AG04449 (cell line): ENCODE measurements around the gene POLR2F.
"Not testable (repeated sequence)": the region's sequence is repeated elsewhere in the genome, so short reads cannot be mapped to it uniquely, and the experiment has no call there.

ENCODE experiments used
- CTCF ChIA-PET: fragments of 350-600 bp; formaldehyde crosslinking; extraction: SDS; loops from one replicate; lab custom pipeline; 2021; ENCODE audit warnings: antibody characterized with exemption; lab: Yijun Ruan, JAX
- POLR2A ChIA-PET: fragments of 400-600, 350-600 bp; formaldehyde crosslinking; extraction: SDS; loops from one replicate; lab custom pipeline; 2020; ENCODE audit warnings: antibody characterized with exemption, inconsistent platforms; lab: Yijun Ruan, JAX
- DNase-seq: peaks from one replicate; pipeline ENCODE4 v3.0.0-alpha.2; 2010; ENCODE audit warnings: low read depth, low spot score
- H3K4me3 ChIP-seq: 2 replicates; pipeline ENCODE4 v1.5.1; 2011; ENCODE audit warnings: low read depth, mild to moderate bottlenecking, control low read depth, low read length
- CTCF ChIP-seq: IDR thresholded peaks from one replicate; pipeline ENCODE4 v1.5.1; 2011; ENCODE audit warnings: mild to moderate bottlenecking, moderate library complexity, low read length, control low read depth, inconsistent platforms; ENCODE audit not compliant: insufficient read depth; ENCODE audit errors: missing control alignments

POLR2F gene

GRCh38 chr22:37942133-37942532 lies 11.4 kb upstream of the POLR2F start:
- DNase-seq: no peak
- TF ChIP-seq CTCF: no peak
- ChIA-PET CTCF (interaction anchor here (0.8 to 9.0 kb wide), 4 partner anchors 9 to 55 kb away, joined by 3 to 79 read pairs (median 4); no protein-coding TSS in a partner anchor), POLR2A (no interaction called here)
- no peak overlapping the region for H3K4me3 ChIP-seq

DNA sequence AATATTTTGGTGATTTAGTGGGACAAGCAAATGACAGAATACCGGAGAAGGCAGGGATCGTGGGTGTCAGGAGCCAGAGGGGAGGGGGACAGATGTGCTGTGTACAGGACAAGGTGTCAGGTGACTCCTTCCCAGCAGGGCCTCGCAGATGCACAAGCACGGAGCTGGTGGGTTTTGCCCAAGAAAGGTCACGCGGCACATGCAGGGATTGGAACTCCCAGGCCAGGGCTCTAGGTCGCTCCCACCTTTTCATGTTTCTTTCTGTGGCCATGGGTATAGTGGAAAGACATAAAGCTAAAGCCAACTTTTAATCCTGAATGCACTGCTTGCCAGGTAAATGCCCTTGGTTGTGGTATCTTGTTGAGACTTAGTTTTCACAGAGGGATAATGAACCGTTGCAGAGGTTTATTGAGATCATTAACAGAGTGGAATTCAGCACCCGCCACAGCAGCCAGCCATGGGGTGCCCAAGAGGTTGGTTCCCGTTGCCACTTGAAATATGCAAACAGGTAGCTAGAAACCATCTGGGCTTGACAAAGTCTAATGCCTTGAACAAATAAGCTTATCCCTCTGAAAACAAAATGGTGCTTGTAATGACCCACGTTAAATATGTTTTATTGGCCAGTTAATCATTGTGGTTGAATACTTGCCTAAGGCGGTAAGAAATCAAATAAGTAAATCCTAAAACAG lies 10.2 kb upstream of the POLR2F start:
- no peak for TF ChIP-seq CTCF
- no peak for DNase-seq
- POLR2A ChIA-PET: no interaction called here
- no peak overlapping the region for H3K4me3 ChIP-seq
- CTCF ChIA-PET: interaction anchor here (1.4 to 9.0 kb wide), 2 partner anchors 11 to 22 kb away, joined by 3 to 79 read pairs; no protein-coding TSS in a partner anchor

DNA sequence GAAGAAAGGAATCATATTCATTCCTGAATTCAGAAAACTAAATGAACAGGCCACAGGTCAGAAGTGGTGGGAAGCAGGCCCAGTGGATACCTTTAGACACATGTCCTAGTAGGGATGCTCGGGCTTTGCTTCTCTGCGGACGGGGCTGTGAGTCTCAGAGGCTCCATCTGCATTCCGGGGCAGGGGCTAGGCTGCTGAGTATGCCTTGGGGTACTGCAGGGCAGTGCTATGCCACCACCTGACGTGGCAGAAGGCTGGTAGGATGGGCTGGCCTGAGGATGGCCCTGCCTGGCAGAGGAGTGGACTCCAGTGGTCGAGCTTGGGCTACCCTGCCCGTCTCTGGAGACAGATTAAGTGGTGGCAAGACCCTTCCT lies 9.7 kb upstream of the POLR2F start:
- DNase-seq: no peak
- ChIA-PET POLR2A (interaction anchor here (1.2 kb wide), 1 partner anchor 10 kb away, joined by 4 read pairs; the partner anchor contains the start of genes C22orf23 and POLR2F), CTCF (interaction anchor here (9.0 kb wide), 1 partner anchor 11 kb away, joined by 79 read pairs; no protein-coding TSS in a partner anchor)
- no peak for TF ChIP-seq CTCF
- H3K4me3 ChIP-seq: no peak overlapping the region

DNA sequence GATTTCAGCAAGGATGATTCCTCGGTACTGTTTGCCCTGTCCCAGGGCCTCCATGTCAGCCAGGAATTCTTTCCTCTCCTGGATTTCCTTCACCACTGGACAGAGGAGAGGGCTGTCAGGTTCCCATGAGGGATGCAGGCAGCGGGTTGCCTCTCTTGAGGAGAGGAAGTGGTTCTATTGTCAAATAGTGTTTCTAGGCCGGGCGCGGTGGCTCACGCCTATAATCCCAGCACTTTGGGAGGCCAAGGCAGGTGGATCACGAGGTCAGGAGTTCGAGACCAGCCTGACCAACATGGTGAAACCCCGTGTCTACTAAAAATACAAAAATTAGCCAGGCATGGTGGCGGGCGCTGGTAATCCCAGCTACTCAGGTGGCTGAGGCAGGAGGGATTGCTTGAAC lies 9.1 kb upstream of the POLR2F start:
- not testable (repeated sequence) for DNase-seq, H3K4me3 ChIP-seq
- ChIA-PET CTCF (interaction anchor here (9.0 kb wide), 1 partner anchor 12 kb away, joined by 79 read pairs; no protein-coding TSS in a partner anchor), POLR2A (interaction anchor here (1.2 kb wide), 1 partner anchor 9 kb away, joined by 4 read pairs; the partner anchor contains the start of genes C22orf23 and POLR2F)

DNA sequence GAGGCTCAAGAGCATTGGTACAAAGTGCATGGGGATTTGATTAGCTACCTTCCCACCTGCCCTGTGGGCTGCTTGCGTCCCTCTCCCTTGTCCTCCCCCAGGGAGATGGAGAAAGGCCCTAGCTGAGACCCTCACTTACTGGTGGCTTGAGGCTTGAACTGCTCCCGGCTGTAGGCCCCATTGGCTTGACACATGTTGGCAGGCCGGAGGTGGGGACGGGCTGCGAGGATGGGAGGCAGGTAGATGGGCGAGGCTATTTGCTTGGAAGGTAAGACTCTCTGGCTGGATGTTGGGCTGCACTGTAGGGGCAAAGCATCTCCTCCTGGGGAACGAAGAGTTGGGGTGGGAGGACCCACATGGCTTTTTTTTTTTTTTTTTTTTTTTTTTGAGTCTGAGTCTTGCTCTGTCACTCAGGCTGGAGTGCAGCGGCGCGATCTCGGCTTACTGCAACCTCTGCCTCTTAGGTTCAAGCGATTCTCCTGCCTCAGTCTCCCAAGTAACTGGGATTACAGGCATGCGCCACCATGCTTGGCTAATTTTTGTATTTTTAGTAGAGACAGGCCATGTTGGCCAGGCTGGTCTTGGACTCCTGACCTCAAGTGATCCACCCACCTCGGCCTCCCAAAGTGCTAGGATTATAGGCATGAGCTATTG lies 6.2 kb upstream of the POLR2F start:
- H3K4me3 ChIP-seq, POLR2A ChIA-PET, DNase-seq: not testable (repeated sequence)
- CTCF ChIA-PET: interaction anchor here (2.0 to 9.0 kb wide), 2 partner anchors 15 to 60 kb away, joined by 6 to 79 read pairs; no protein-coding TSS in a partner anchor

DNA sequence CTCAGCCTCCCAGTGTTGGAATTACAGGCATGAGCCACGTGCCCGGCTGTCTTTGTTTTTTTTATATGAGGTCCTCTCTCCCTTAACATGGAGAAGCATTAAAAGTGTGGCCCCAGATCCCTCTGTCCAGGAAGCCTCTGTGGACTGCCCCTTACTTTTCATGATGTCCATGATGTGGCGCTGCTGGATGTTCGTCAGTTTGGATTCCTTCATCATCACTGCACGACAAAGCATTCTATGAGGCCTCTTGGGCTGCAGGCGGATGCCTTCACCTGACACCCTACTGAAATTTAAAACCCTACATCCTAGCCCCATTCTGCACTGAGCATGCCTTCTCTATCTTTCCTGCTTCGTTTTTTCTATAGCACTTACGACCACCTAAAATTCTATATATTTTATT lies 2.2 kb upstream of the POLR2F start:
- no peak for TF ChIP-seq CTCF
- no peak for DNase-seq
- ChIA-PET CTCF (interaction anchor here (1.2 to 8.0 kb wide), 3 partner anchors 14 to 88 kb away, joined by 3 to 94 read pairs (median 5); no protein-coding TSS in a partner anchor), POLR2A (no interaction called here)
- no peak overlapping the region for H3K4me3 ChIP-seq

- DNase-seq: not testable (repeated sequence)
- CTCF ChIA-PET: interaction anchor here (0.5 to 8.0 kb wide), 3 partner anchors 13 to 174 kb away, joined by 3 to 94 read pairs (median 5); no protein-coding TSS in a partner anchor
These were observed 870 bp upstream of the POLR2F start for GRCh38 chr22:37952629-37953028.

More at GRCh38 chr22:37952629-37953028, 870 bp upstream of the POLR2F start:
- H3K4me3 ChIP-seq: peak overlapping the region; percentile 100
- POLR2A ChIA-PET: interaction anchor here (1.4 kb wide), 1 partner anchor 65 kb away, joined by 3 read pairs; no protein-coding TSS in a partner anchor
